HCT116 (cell line): ENCODE measurements around the gene LRRK1. TPM values are rescaled to one million over a fixed set of nuclear protein-coding genes. Genes with fewer than 3 reads are reported as not detected.
A peak's percentile ranks its signal among the peaks of the same experiment; 100 is the strongest.

Experiments
- ATAC-seq: fragments of 200-7000 bp; cut with Tn5 transposase; 2 replicates; pipeline ENCODE4 v1.9.1; 2020; ENCODE audit warnings: mild to moderate bottlenecking, moderate library complexity
- BruUV-seq: library from RNA; stranded (reverse); fragments of 400-500 nt; replicated peaks from 2 replicates; lab custom pipeline; 2021; lab: Mats Ljungman, UMichigan
- CTCF ChIA-PET: fragments of 300-600 bp; sonication (Branson Sonifier 250); formaldehyde crosslinking; loops from one replicate; lab custom pipeline; 2021; ENCODE audit warnings: antibody characterized with exemption; lab: Charles Lee
- POLR2A ChIA-PET: fragments of 300-600, 350-600 bp; sonication (Branson Sonifier 250); formaldehyde crosslinking; loops from one replicate; lab custom pipeline; 2021; ENCODE audit warnings: antibody characterized with exemption; lab: Charles Lee
- RAD21 ChIA-PET, 2 experiments: fragments of 300-600 bp; sonication (Branson Sonifier 250); formaldehyde crosslinking; loops; one replicate each; lab custom pipeline; 2023; ENCODE audit warnings: low total read pairs in 2 of 2; ENCODE audit not compliant: uncharacterized antibody in 2 of 2, unreplicated experiment in 2 of 2, low non-redundant PET in 1 of 2; lab: Charles Lee
- DNase-seq: peaks from one replicate; pipeline ENCODE4 v3.0.0-alpha.2; 2010; ENCODE audit warnings: low read depth, low spot score
- H2AFZ ChIP-seq: fragments of 200-600 bp; shearing (Covaris generic), sonication (generic); 2 replicates; pipeline ENCODE4 v1.6.1; 2017; ENCODE audit warnings: low read depth, mixed run types, mixed read lengths, antibody characterized with exemption, low read length; ENCODE audit not compliant: poor library complexity, severe bottlenecking
- H3K27ac ChIP-seq: 2 replicates; pipeline ENCODE4 v1.5.1; 2012; ENCODE audit warnings: low read depth, low read length
- H3K27me3 ChIP-seq: fragments of 200-600 bp; sonication (generic); 2 replicates; pipeline ENCODE4 v1.6.1; 2016; ENCODE audit warnings: mixed run types, low read length, mixed read lengths; ENCODE audit not compliant: insufficient read depth
- H3K36me3 ChIP-seq, 2 experiments: fragments of 200-500 bp in 1 of 2; fragments of 200-600 bp in 1 of 2; sonication (Bioruptor generic) in 1 of 2; sonication (generic) in 1 of 2; 2 replicates each; pipeline versions ENCODE4 v1.5.1 to v1.6.1; 2014 to 2016; ENCODE audit warnings: low read length in 2 of 2, inconsistent platforms in 1 of 2, mixed read lengths in 1 of 2, mixed run types in 1 of 2; ENCODE audit not compliant: insufficient read depth in 2 of 2, control insufficient read depth in 1 of 2
- H3K4me1 ChIP-seq, 2 experiments: fragments of 200-600 bp in 1 of 2; sonication (generic) in 1 of 2; 2 replicates each; pipeline versions ENCODE4 v1.5.1 to v1.6.1; 2012 to 2017; ENCODE audit warnings: low read length in 2 of 2, inconsistent platforms in 1 of 2, mild to moderate bottlenecking in 1 of 2, mixed read lengths in 1 of 2, mixed run types in 1 of 2, moderate library complexity in 1 of 2; ENCODE audit not compliant: insufficient read depth in 2 of 2, control insufficient read depth in 1 of 2
- H3K4me2 ChIP-seq: fragments of 200-600 bp; sonication (generic); 2 replicates; pipeline ENCODE4 v1.6.1; 2017; ENCODE audit warnings: mixed run types, low read length, mixed read lengths
- H3K4me3 ChIP-seq, 2 experiments: fragments of 200-600 bp in 1 of 2; sonication (generic) in 1 of 2; replicated peaks in 1 of 2; 2 replicates each; pipeline ENCODE4 v1.5.1; 2011 to 2016; ENCODE audit warnings: low read length in 2 of 2, control low read depth in 1 of 2, low read depth in 1 of 2, mild to moderate bottlenecking in 1 of 2, mixed read lengths in 1 of 2, mixed run types in 1 of 2
- H3K79me2 ChIP-seq: fragments of 200-600 bp; sonication (generic); 2 replicates; pipeline ENCODE4 v1.6.1; 2017; ENCODE audit warnings: mild to moderate bottlenecking, mixed run types, low read length, moderate library complexity, mixed read lengths; ENCODE audit not compliant: insufficient read depth
- H3K9ac ChIP-seq: fragments of 200-600 bp; sonication (generic); 2 replicates; pipeline ENCODE4 v1.6.1; 2016; ENCODE audit warnings: low read length, mixed read lengths
- H3K9me2 ChIP-seq: fragments of 200-600 bp; sonication (generic), shearing (Covaris generic); 2 replicates; pipeline ENCODE4 v1.6.1; 2017; ENCODE audit warnings: mixed run types, mild to moderate bottlenecking, moderate library complexity; ENCODE audit not compliant: insufficient read depth
- H3K9me3 ChIP-seq, 2 experiments: fragments of 200-500 bp in 1 of 2; fragments of 200-600 bp in 1 of 2; sonication (Bioruptor generic) in 1 of 2; sonication (generic) in 1 of 2; 2 replicates each; pipeline ENCODE4 v1.6.1; 2014 to 2017; ENCODE audit warnings: low read length in 2 of 2, mixed read lengths in 2 of 2, inconsistent platforms in 1 of 2, low read depth in 1 of 2, mild to moderate bottlenecking in 1 of 2, mixed run types in 1 of 2, moderate library complexity in 1 of 2; ENCODE audit not compliant: control insufficient read depth in 1 of 2, insufficient read depth in 1 of 2
- H4K20me1 ChIP-seq: fragments of 200-600 bp; sonication (generic), shearing (Covaris generic); 2 replicates; pipeline ENCODE4 v1.6.1; 2017; ENCODE audit warnings: mixed run types, mild to moderate bottlenecking, moderate library complexity; ENCODE audit not compliant: insufficient read depth
- JUND ChIP-seq: IDR thresholded peaks from 2 replicates; pipeline ENCODE4 v1.6.1; 2012
- ZBTB33 ChIP-seq: IDR thresholded peaks from 2 replicates; pipeline ENCODE4 v1.6.1; 2011; ENCODE audit warnings: mild to moderate bottlenecking, low read length, moderate library complexity; ENCODE audit not compliant: insufficient replicate concordance; ENCODE audit errors: extremely low read depth
- intact Hi-C: fragments of 100-400 bp; cut with micrococcal nuclease; formaldehyde crosslinking; loops from 2 replicates; pipeline ENCODE4 v1.10.0; 2022
- total RNA-seq: library from RNA; stranded (reverse); gene quantifications from one replicate; pipeline ENCODE4 v1.2.1, GENCODE V29; 2021; ENCODE audit not compliant: unreplicated experiment
- TF ChIP-seq, protein P1 (sequence below), 3 experiments: fragments of 200-600 bp in 1 of 3; sonication (generic) in 1 of 3; IDR thresholded peaks in 2 of 3; conservative IDR thresholded peaks in 1 of 3; 2 replicates each; pipeline ENCODE4 v1.5.1; 2012 to 2017; ENCODE audit warnings: low read depth in 2 of 3, low read length in 2 of 3, antibody characterized with exemption in 1 of 3, borderline replicate concordance in 1 of 3, control low read depth in 1 of 3, mild to moderate bottlenecking in 1 of 3, mixed read lengths in 1 of 3, mixed run types in 1 of 3, moderate library complexity in 1 of 3; ENCODE audit not compliant: insufficient read depth in 1 of 3

The LRRK1 gene
- total RNA-seq, 1 experiment from 2014 or later: 21.6 TPM

GRCh38 chr15:100913961-100914360 is 5.2 kb upstream of the LRRK1 start:
- no peaks in the 10 kb centered on the region for H3K9me3 ChIP-seq
- no peaks in the 10 kb centered on the region for H3K27me3 ChIP-seq
- H2AFZ ChIP-seq: no peak overlapping the region
- intact Hi-C loops: no loop called here
- H3K4me2 ChIP-seq: no peak overlapping the region
- BruUV-seq: no TSS peak
- no peak for DNase-seq
- H3K36me3 ChIP-seq: peaks cover 5 to 59% of the 10 kb centered on the region in 2 experiments; a peak in 3 of 4 replicates
- no peaks in the 10 kb centered on the region for H3K9me2 ChIP-seq
- no peak for ATAC-seq
- ChIA-PET RAD21 (no interaction called here), CTCF (interaction anchor here (1.4 kb wide), 1 partner anchor 94 kb away, joined by 14 read pairs; no protein-coding TSS in a partner anchor), POLR2A (interaction anchor here (1.0 kb wide), 1 partner anchor 181 kb away, joined by 4 read pairs; no protein-coding TSS in a partner anchor)
- H3K4me3 ChIP-seq: no peak overlapping the region
- H3K4me1 ChIP-seq: peaks cover 0 to 19% of the 10 kb centered on the region in 2 experiments; a peak in 1 of 4 replicates
- H3K9ac ChIP-seq: no peak overlapping the region
- no peak overlapping the region for H3K27ac ChIP-seq
- TF ChIP-seq JUND (0 out of 2 replicates have a peak, but pooled peaks have one; percentile 0), ZBTB33 (no peak)
- H4K20me1 ChIP-seq: peaks cover 3% of the 10 kb centered on the region; the same call in 1 of the 2 replicates
- H3K79me2 ChIP-seq: peaks cover 8% of the 10 kb centered on the region; the same call in 1 of the 2 replicates

GRCh38 chr15:100914876-100915275 is 4.3 kb upstream of the LRRK1 start:
- intact Hi-C loops: loop anchor here (5.0 kb wide), 2 partner anchors 288 to 337 kb away; partner anchors contain the start of gene CHSY1
- ATAC-seq (no peak), DNase-seq (no peak)
- no TSS peak for BruUV-seq
- Histone ChIP-seq H2AFZ (no peak overlapping the region), H3K27me3 (no peaks in the 10 kb centered on the region), H3K4me2 (no peak overlapping the region), H3K79me2 (peaks cover 5% of the 10 kb centered on the region; the same call in 1 of the 2 replicates), H3K36me3 (peaks cover 5 to 51% of the 10 kb centered on the region in 2 experiments; a peak in 3 of 4 replicates), H3K9ac (no peak overlapping the region), H3K4me1 (peaks cover 0 to 19% of the 10 kb centered on the region in 2 experiments; a peak in 1 of 4 replicates), H3K9me3 (no peaks in the 10 kb centered on the region), H3K27ac (no peak overlapping the region), H3K9me2 (no peaks in the 10 kb centered on the region), H3K4me3 (no peak overlapping the region), H4K20me1 (peaks cover 3% of the 10 kb centered on the region; the same call in 1 of the 2 replicates)
- ChIA-PET POLR2A (no interaction called here), RAD21 (no interaction called here), CTCF (interaction anchor here (1.4 kb wide), 1 partner anchor 93 kb away, joined by 14 read pairs; no protein-coding TSS in a partner anchor)
- no peak for TF ChIP-seq JUND
- TF ChIP-seq, protein P1, sequence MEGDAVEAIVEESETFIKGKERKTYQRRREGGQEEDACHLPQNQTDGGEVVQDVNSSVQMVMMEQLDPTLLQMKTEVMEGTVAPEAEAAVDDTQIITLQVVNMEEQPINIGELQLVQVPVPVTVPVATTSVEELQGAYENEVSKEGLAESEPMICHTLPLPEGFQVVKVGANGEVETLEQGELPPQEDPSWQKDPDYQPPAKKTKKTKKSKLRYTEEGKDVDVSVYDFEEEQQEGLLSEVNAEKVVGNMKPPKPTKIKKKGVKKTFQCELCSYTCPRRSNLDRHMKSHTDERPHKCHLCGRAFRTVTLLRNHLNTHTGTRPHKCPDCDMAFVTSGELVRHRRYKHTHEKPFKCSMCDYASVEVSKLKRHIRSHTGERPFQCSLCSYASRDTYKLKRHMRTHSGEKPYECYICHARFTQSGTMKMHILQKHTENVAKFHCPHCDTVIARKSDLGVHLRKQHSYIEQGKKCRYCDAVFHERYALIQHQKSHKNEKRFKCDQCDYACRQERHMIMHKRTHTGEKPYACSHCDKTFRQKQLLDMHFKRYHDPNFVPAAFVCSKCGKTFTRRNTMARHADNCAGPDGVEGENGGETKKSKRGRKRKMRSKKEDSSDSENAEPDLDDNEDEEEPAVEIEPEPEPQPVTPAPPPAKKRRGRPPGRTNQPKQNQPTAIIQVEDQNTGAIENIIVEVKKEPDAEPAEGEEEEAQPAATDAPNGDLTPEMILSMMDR (IDR thresholded peaks at IDR 0.05 in 2 of 3, conservative IDR thresholded peaks at IDR 0.05 in 1 of 3; ENCODE audit: borderline replicate concordance in 1 of 3, insufficient read depth in 1 of 3, low read depth in 2 of 3, low read length in 2 of 3): peak in 2 of 3 experiments; percentile 26 to 49; a peak in 2 of 6 replicates
